Activated naive CD8-positive, alpha-beta T cell treated with anti-CD3 and anti-CD28 coated beads for 36 hours (primary cell): ENCODE results near the gene HGF. TPM values are rescaled to one million over a fixed set of nuclear protein-coding genes. Genes with fewer than 3 reads are reported as not detected.

ENCODE experiments used
- DNase-seq: peaks from one replicate; pipeline ENCODE4 v3.0.0; 2021
- H3K27ac Mint-ChIP-seq: one replicate; pipeline ENCODE4 v1.8.0; 2022; ENCODE audit warnings: mild to moderate bottlenecking, moderate library complexity, mixed read lengths
- H3K27me3 Mint-ChIP-seq: one replicate; pipeline ENCODE4 v1.8.0; 2022; ENCODE audit warnings: mild to moderate bottlenecking, mixed read lengths
- H3K36me3 Mint-ChIP-seq: one replicate; pipeline ENCODE4 v1.8.0; 2021; ENCODE audit warnings: mild to moderate bottlenecking, mixed read lengths
- H3K4me1 Mint-ChIP-seq: one replicate; pipeline ENCODE4 v1.8.0; 2021; ENCODE audit warnings: mixed read lengths
- H3K4me3 Mint-ChIP-seq: one replicate; pipeline ENCODE4 v1.8.0; 2022; ENCODE audit warnings: mild to moderate bottlenecking, moderate library complexity, mixed read lengths
- H3K9me3 Mint-ChIP-seq: one replicate; pipeline ENCODE4 v1.8.0; 2022; ENCODE audit warnings: mixed read lengths
- total RNA-seq, 2 experiments: library from RNA; stranded (reverse); gene quantifications; one replicate each; pipeline ENCODE4 v1.2.3, GENCODE V29; 2021

Gene HGF
- total RNA-seq, 2 experiments from 2014 or later = not detected

DNA sequence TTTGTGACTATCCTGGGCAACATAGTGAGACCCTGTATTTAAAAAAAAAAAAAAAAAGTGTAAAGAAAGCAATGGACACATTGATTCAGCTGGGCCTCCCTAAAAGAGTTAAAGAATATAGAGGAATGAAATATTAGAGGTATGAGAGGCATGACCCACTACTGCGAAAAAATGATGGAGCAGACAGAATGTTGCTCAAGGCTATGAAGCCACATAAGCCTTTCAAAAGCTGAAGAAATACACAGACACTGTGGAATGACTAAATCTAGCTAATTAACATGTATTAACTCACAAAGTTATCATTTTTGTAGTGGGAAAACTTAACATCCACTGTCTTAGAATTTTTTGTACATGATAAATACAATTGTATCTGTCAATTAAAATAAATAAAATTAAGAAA, 107.3 kb downstream of the HGF start:
- DNase-seq = no peak
- Mint-ChIP-seq H3K27me3 (no peaks in the 10 kb centered on the region), H3K36me3 (no peaks in the 10 kb centered on the region), H3K9me3 (no peaks in the 10 kb centered on the region), H3K4me1 (no peaks in the 10 kb centered on the region), H3K4me3 (no peak overlapping the region), H3K27ac (no peak overlapping the region)

DNA sequence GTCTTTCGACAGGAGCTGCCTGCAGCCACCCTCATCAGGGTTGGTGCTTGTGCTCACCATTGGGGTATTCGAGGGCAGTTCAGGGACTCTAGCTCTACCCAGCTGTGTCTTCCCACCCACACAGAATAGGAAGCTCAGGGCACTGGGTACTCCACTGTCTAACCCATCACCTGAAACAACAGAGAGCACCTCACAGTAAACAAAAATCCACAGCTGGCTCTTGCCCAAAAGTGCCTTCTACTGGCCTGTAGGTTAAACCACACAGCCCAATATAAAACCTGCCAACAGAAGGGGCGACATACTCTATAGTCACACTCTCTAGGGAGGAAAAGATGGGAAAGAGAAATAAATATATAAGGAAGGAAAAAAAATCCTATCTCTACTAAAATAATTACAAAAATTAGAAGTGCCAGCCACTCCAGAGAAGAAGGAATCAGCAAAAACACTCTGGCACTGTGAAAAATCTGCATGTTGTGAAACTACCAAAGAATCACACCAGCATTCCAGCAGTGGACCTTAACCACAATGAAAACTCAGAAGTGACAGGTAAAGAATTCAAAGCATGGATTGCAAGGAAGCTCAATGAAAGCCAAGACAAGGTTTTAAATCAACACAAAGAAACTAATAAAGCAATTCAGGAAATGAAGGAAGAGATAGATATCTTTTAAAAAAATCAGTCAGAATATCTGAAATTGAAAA, 110.0 kb downstream of the HGF start:
- Mint-ChIP-seq H3K4me1 (no peaks in the 10 kb centered on the region), H3K27ac (no peak overlapping the region), H3K36me3 (no peaks in the 10 kb centered on the region), H3K27me3 (no peaks in the 10 kb centered on the region), H3K4me3 (no peak overlapping the region), H3K9me3 (no peaks in the 10 kb centered on the region)
- no peak for DNase-seq

DNA sequence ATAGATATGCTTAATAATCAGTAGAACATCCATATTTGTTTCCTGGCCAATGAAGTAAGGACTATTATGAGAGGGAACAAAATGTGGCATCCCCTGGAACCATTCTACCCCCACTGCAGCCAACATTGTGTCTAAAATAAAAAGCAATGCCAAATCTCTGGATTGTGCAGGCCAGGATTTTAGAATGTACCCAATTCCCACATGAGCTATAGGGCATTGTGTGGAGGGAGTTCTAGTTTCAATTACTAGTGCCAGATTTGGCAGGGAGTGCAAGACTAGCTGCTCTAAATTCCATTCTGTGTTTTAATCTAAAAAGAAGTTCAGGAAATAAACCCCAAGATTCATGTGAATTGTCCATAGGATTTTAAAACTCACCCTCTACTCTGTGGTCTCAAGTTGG, 112.3 kb downstream of the HGF start:
- peaks cover 4% of the 10 kb centered on the region for H3K9me3 Mint-ChIP-seq

DNA sequence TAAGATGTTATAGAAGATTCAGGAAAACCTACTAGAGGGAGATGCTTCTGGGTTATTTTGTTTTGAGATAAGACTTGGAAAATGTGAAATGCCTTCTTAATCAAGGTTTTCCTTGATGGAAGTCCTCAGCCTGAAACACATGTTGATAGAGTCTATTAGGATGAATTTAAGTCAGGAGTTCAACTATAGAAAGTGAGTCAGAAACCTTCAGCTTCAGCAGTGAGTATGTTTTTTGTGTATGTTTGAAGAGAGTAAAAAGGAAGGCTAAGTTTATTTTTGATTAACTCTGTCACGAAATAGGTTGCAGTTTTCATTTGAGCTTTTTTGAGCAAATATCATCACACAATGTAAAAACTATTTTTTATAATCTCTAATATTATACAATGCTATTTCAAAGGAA, 114.6 kb downstream of the HGF start:
- Mint-ChIP-seq H3K9me3 (peaks cover 14% of the 10 kb centered on the region), H3K27me3 (no peaks in the 10 kb centered on the region), H3K4me1 (no peaks in the 10 kb centered on the region), H3K36me3 (no peaks in the 10 kb centered on the region), H3K4me3 (no peak overlapping the region), H3K27ac (no peak overlapping the region)
- no peak for DNase-seq

More for the DNA sequence above, 112.3 kb downstream of the HGF start:
- Mint-ChIP-seq H3K4me3 (no peak overlapping the region), H3K27ac (no peak overlapping the region), H3K27me3 (no peaks in the 10 kb centered on the region), H3K36me3 (no peaks in the 10 kb centered on the region), H3K4me1 (no peaks in the 10 kb centered on the region)
- no peak for DNase-seq

DNA sequence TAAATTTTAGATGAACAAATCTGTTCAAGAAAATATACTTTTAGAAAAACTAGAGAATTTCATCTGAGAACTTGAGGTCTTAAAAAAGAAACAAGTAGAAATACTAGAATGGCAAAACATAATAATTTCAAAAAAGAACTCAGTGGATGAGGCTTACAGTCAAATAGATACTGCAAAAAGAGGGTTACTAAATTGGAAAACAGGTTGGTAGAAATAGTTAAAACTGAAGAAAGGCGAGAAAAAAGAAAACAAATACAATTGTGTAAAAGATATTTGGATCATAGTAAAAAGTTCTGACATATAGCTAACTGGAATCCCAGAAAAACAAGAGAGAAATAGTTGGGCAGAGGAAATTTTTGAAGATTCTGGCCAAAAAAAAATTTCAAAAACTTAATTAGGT, 117.6 kb downstream of the HGF start:
- no peak overlapping the region for H3K27ac Mint-ChIP-seq
- no peak for DNase-seq
- H3K27me3 Mint-ChIP-seq = no peaks in the 10 kb centered on the region
- H3K4me3 Mint-ChIP-seq = no peak overlapping the region
- H3K36me3 Mint-ChIP-seq = no peaks in the 10 kb centered on the region
- H3K4me1 Mint-ChIP-seq = no peaks in the 10 kb centered on the region
- peaks cover 16% of the 10 kb centered on the region for H3K9me3 Mint-ChIP-seq
